ENCODE data around the gene SH3GL2.

DNA sequence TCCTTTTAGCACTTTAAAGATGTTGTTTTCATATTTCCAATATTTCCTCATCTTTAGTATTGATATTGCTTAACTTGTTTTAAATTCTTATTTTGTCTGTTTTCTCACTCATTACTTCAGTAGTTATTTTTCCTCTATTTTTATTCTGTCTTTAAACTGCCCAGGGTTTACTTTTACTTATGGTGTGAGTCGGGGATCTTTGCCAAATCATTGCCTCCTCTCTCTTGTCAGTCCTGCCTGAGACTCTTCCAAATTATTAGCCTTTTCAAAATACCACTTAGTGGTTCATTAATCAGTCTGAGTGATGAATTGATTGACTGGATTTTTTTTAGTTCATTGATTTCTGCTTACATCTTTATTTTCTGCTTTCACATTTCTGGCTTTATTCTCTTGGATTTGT is 72.9 kb downstream of the SH3GL2 start:
- TF ChIP-seq, protein P1, sequence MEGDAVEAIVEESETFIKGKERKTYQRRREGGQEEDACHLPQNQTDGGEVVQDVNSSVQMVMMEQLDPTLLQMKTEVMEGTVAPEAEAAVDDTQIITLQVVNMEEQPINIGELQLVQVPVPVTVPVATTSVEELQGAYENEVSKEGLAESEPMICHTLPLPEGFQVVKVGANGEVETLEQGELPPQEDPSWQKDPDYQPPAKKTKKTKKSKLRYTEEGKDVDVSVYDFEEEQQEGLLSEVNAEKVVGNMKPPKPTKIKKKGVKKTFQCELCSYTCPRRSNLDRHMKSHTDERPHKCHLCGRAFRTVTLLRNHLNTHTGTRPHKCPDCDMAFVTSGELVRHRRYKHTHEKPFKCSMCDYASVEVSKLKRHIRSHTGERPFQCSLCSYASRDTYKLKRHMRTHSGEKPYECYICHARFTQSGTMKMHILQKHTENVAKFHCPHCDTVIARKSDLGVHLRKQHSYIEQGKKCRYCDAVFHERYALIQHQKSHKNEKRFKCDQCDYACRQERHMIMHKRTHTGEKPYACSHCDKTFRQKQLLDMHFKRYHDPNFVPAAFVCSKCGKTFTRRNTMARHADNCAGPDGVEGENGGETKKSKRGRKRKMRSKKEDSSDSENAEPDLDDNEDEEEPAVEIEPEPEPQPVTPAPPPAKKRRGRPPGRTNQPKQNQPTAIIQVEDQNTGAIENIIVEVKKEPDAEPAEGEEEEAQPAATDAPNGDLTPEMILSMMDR (IDR thresholded peaks at IDR 0.05; ENCODE audit: low read depth, low read length, poor library complexity, severe bottlenecking): no peak
- no peak for TF ChIP-seq EZH2phosphoT487 (IDR thresholded peaks at IDR 0.05; ENCODE audit: borderline replicate concordance, low read length)
